AG09319 (cell line): Measurements from ENCODE around the gene ZNF407.

Source experiments
- DNase-seq: peaks from one replicate; pipeline ENCODE4 v3.0.0-alpha.2; 2010; ENCODE audit warnings: low read depth; ENCODE audit errors: extremely low read depth
- CTCF ChIP-seq: IDR thresholded peaks from 2 replicates; pipeline ENCODE4 v1.5.1; 2011; ENCODE audit warnings: low read depth, mild to moderate bottlenecking, inconsistent platforms, low read length, moderate library complexity

The ZNF407 gene

GRCh38 chr18:74976331-74976909, 378.8 kb downstream of the ZNF407 start:
- DNase-seq = no peak
- no peak for TF ChIP-seq CTCF

- TF ChIP-seq CTCF = no peak
Observed at GRCh38 chr18:74977041-74977440, 379.4 kb downstream of the ZNF407 start.

GRCh38 chr18:74980669-74981068, 383.0 kb downstream of the ZNF407 start:
- TF ChIP-seq CTCF = no peak
- DNase-seq = no peak

More at GRCh38 chr18:74977041-74977440, 379.4 kb downstream of the ZNF407 start:
- no peak for DNase-seq

DNA sequence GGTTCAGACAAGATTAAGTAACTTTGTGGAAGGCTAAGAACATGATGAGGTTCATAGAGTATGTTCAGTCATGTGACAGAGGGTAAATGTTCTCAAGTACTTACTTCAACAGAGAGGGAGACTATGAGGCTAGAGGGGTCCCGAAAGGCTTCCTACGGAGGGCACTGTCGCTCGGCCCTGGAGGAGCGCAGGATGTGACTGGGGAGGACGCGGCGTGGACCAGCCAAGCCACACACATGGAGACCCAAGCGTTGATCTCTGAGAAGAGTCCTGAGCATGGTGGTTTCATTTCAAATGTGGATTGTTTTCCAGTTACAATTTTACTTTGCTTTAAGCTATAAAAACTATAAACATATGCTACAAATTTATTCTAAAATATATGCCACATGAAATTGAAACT, 383.8 kb downstream of the ZNF407 start:
- TF ChIP-seq CTCF = no peak
- DNase-seq = no peak

- no peak for DNase-seq
- no peak for TF ChIP-seq CTCF
Observed at GRCh38 chr18:74982946-74983635, 385.4 kb downstream of the ZNF407 start.

DNA sequence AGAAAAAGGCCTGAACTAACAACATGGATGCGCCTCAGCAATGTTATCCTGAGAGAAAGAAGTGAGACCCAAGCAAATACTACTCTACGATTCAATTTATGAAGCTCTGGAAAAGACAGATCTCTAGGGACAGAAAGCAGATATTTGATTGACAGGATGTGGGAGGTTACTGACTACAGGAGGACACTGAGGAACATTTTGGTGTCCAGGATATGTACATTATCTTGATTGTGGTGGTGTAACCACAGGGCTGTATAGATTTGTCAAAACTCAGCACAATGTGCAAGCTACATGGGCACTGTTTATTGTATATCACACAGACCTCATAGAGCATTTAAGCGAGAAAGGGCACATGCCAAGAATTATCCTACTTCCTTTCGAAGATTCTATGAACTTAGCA, 391.5 kb downstream of the ZNF407 start:
- no peak for TF ChIP-seq CTCF

GRCh38 chr18:74990563-74991081, 393.0 kb downstream of the ZNF407 start:
- TF ChIP-seq CTCF = no peak
- DNase-seq = no peak

More for the DNA sequence above, 391.5 kb downstream of the ZNF407 start:
- DNase-seq = no peak
